HuH-7.5 (cell line): Measurements from ENCODE around the gene ACO2.

Experiments used
- DNase-seq: peaks from one replicate; pipeline ENCODE4 v3.0.0; 2011; ENCODE audit warnings: low spot score

The ACO2 gene

DNA sequence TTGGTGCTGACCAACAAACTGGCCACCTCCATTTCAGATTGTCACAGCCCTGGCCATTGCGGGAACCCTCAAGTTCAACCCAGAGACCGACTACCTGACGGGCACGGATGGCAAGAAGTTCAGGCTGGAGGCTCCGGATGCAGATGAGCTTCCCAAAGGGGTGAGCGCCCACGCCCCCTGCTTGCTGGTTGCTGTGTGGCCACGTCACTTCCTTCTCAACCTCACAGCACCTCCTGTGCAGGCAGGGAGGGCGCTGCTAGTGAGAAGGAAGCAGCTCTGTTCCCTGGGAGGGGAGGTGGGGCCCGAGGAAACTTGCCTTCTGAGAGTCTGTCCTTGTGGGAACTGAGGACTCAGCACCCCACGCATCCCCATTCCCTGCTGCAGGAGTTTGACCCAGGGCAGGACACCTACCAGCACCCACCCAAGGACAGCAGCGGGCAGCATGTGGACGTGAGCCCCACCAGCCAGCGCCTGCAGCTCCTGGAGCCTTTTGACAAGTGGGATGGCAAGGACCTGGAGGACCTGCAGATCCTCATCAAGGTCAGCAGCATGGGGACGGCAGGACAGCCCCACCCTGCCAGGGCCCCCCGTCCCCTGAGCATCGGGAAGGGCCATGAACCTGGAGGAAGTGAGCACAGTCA lies 56.0 kb downstream of the ACO2 start:
- no peak for DNase-seq

GRCh38 chr22:41525450-41526225 lies 56.7 kb downstream of the ACO2 start:
- no peak for DNase-seq

- DNase-seq: no peak
Measured at GRCh38 chr22:41526226-41526829, 57.4 kb downstream of the ACO2 start.

DNA sequence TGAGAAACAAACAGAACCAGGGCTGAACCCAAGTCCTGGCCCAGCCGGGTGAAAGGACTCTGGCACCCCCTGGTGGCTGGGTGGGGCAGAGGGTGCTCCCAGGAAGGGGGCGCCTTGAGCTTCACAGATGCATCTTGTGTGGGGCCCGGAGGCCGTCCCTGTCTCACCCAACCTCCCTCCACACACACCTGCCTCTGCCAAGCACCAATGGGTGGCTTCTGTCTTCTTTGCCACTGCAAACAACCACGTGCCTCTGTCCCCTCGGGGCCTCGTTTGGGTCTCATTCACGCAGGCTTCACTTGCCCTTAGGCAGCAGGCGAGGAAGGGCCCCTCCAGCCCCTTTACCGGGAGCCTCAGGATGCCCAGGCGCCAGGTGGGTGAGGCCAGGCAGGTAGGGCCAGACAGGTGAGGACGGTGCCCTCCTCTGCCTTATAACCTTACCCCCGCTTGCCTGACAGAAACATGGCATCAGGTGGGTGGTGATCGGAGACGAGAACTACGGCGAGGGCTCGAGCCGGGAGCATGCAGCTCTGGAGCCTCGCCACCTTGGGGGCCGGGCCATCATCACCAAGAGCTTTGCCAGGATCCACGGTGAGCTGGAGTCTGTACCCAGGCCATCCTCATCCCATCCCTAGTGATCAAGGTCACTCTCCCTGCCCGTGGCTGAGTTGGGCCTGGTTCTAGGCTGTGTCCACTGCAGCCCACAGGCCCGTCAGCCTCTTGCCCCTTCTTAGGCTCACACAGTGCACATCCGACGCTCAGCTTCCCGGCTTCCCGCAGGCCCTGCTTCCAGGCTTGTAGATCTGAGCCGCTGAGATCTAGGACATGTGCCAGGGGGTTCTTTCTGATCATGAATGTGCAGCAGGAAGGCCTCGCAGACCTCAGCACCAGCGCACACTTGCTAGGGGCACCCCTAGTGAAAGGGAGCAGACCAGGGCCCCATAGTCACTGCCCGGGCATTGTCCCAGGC lies 58.2 kb downstream of the ACO2 start:
- peak; percentile 77 for DNase-seq

DNA sequence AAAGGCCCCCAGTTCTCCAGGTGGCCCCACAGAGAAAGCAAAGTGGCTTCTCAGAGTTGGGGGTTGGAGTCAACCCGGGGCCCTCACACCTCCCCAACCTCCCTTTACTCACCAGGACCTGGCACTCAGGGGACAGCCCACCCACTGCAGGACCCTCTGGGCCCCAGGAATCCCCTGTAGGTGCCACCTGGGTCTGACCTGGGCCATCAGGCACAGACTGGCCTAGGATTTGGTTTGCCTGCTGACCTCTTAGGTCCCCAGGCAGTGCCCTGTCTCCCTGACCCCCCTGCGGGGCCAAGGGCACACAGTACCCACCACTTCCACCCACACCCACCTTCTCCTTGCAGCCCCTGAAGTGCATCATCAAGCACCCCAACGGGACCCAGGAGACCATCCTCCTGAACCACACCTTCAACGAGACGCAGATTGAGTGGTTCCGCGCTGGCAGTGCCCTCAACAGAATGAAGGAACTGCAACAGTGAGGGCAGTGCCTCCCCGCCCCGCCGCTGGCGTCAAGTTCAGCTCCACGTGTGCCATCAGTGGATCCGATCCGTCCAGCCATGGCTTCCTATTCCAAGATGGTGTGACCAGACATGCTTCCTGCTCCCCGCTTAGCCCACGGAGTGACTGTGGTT lies 59.3 kb downstream of the ACO2 start:
- no peak for DNase-seq

- DNase-seq: no peak
Measured at GRCh38 chr22:41528938-41529561, 60.1 kb downstream of the ACO2 start.

DNA sequence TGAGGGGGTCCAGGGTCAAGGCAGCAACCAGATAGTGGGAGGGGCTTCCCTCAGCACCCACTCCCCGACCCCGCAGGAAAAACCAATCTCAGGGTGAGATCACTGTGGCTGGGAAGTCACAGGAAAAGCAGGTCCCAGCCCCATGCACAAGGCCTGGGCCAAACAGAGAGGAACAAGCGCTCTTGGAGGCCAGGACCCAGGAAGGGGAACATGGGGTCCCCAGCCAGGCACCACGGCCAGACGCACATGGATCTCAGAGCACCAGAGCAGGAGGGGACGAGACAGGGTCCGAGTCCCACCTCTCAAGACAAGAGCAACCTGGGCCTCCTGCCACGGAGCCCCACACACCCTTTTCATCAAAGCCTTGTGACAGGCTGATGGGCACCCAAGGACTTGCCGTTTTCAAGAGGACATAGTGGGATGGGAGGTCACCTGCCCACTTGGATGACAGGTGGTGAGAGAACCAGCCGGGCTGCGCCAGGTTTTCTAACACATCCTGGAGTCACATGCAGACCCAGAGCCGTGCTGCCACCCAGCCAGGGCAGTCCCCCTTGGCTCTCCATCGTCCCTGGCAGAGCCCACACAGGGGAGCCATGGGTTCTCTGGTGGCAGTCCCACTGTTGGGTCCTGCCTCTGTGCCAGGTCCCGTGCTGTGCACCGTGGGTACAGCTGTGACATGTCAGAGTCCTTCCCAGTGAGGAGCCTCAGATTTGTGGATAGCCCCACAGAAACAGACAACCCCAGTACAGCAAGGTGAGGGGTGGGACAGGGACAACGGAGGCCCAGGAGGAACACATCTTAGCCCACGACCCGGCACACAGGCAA lies 62.2 kb downstream of the ACO2 start:
- no peak for DNase-seq

GRCh38 chr22:41531715-41532477 lies 63.0 kb downstream of the ACO2 start:
- no peak for DNase-seq

- peak; percentile 72 for DNase-seq
Measured at GRCh38 chr22:41532908-41533825, 64.2 kb downstream of the ACO2 start.

DNA sequence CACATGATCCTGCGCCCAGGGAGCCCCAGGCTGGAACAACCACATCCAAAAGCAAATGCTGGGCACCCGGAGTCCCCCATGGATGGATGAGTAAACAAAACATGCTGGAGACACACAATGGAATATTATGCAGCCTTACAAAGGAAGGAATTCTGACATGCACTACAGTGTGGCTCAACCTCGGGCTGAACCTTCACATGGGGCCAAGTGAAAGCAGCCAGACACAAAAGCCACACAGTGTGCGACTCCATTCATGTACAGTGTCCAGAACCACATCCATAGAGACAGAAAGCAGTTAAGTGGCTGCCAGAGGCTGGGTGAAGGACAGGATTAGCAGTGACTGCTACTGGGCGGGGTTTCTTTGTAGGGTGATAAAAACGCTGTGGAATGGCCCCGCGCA lies 65.3 kb downstream of the ACO2 start:
- DNase-seq: no peak

GRCh38 chr22:41535244-41535643 lies 66.3 kb downstream of the ACO2 start:
- peak; percentile 61 for DNase-seq

DNA sequence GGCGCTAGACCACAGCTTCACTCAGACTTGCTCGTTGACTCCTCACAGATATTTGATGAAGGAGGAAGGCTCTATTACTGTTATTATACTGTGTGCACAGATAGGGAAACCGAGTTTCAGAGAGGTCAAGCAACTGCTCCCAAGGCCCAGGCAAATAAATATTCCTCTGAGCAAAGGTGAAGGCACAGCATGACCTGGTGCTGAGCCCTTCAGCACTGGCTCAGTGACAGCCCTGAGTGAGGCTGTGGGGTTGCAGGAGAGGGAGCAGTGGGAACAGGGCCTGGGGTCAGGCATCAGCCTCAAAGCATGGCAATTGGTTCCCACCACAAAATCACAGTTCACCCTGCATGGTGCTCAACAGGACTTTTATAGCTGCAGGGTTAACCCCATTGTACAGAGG lies 68.3 kb downstream of the ACO2 start:
- DNase-seq: no peak

- DNase-seq: no peak
Measured at GRCh38 chr22:41538583-41538982, 69.7 kb downstream of the ACO2 start.

- DNase-seq: no peak
Measured at GRCh38 chr22:41539146-41540005, 70.5 kb downstream of the ACO2 start.

- no peak for DNase-seq
Measured at GRCh38 chr22:41540006-41540315, 71.0 kb downstream of the ACO2 start.

- DNase-seq: no peak
Measured at GRCh38 chr22:41540365-41540764, 71.4 kb downstream of the ACO2 start.

DNA sequence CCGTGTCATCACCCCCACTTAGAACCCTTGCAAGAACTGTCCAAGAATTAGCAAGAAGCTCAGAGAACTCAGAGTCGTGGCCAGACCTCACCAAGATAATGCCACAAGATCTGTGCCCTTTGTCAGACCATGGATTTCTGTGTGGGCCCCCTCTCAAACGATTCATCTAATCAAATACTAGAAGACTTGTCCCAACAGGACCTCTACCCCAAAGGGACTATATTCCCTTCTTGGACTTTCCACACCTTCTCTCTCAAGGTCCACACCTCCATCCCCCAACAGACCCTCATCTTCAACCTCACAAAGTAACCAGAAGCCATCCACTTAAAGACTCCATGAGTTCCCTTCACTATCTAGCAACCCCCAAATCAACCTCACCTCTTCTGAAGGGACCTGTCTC lies 72.6 kb downstream of the ACO2 start:
- DNase-seq: no peak

DNA sequence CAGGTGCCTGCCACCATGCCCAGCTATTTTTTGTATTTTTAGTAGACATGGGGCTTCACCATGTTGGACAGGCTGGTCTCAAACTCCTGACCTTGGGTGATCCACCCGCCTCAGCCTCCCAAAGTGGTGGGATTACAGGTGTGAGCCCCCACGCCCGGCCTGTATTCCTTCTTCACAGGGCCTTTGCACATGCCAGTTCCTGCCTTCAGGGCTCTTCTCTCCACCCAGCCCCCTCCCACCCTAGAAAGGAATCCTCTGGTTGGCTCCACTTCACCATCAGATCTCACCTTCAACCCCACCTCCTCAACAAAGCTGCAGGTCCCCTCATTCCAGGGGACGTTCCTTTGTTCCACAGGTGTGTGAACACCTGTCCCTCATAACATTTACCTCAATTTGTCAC lies 73.3 kb downstream of the ACO2 start:
- no peak for DNase-seq
